NCI-H1105 (cell line): ENCODE results near the gene YAP1.
"Not testable (repeated sequence)": the region's sequence is repeated elsewhere in the genome, so short reads cannot be mapped to it uniquely, and the experiment has no call there.

ENCODE experiments used
- DNase-seq: peaks from one replicate; lab custom pipeline; 2025; lab: John Stamatoyannopoulos, UW

YAP1 gene

DNA sequence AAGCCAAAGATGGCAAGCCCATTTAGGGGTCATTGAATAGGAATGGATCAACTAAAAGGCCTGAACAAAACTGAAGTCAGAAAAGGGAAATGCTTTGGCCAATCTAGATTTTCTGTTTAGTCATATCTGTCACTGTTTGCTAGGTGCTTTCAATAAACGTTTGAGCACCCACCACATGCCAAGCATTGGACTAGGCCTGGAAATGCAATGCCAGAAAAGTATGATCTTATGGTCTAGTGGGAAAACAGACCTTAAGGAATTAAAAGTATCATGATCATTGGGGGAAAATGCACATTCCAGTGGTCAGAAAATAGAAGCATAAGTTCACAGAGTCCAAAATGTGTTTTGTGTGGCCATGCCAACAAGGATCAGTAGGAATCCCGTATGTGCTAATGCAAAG, 130.3 kb downstream of the YAP1 start:
- DNase-seq = no peak

- DNase-seq = no peak
Measured at GRCh38 chr11:102241026-102241425, 130.8 kb downstream of the YAP1 start.

GRCh38 chr11:102243399-102243884, 133.2 kb downstream of the YAP1 start:
- DNase-seq = no peak

DNA sequence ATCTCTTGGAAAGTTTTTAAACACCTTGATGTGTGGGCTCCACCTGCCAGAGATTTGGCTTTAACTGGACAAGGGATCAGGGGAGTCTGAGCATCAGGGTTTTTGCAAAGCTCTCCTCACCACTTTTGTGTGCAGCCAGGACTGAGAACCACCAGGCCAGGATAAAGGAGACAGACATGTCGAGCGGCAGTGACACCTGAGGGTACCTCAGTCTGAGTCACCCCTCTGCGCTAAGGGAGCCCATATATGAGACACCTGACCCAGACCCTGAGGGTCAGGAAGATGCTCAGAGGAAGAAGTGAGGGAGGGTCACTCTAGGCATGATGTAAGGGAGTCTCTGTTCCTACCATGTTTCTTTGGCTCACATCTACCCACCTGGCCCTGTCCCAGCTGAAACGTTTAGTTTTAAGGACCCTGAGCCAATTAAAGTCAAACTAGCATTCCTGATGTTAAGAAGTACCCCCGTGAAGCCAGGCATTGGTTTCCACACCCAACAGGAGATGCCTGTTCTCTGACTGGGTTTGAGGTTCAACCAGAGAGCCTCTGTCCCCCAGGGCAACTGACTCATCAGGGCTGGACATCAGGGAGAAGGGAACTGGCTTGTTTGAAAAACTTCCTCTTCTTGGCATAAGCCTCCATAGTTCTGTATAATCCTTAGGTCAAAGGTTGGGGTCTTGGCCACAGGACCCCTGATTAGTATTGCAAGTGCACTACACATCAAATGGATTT, 134.6 kb downstream of the YAP1 start:
- DNase-seq = no peak

- DNase-seq = no peak
Measured at GRCh38 chr11:102251423-102251822, 141.2 kb downstream of the YAP1 start.

- DNase-seq = no peak
Measured at GRCh38 chr11:102252339-102252891, 142.2 kb downstream of the YAP1 start.

GRCh38 chr11:102253020-102253715, 142.9 kb downstream of the YAP1 start:
- no peak for DNase-seq

GRCh38 chr11:102254047-102254446, 143.8 kb downstream of the YAP1 start:
- no peak for DNase-seq

GRCh38 chr11:102256251-102256650, 146.0 kb downstream of the YAP1 start:
- DNase-seq = no peak

- DNase-seq = no peak
Measured at GRCh38 chr11:102260241-102260640, 150.0 kb downstream of the YAP1 start.

GRCh38 chr11:102263379-102264003, 153.2 kb downstream of the YAP1 start:
- no peak for DNase-seq

DNA sequence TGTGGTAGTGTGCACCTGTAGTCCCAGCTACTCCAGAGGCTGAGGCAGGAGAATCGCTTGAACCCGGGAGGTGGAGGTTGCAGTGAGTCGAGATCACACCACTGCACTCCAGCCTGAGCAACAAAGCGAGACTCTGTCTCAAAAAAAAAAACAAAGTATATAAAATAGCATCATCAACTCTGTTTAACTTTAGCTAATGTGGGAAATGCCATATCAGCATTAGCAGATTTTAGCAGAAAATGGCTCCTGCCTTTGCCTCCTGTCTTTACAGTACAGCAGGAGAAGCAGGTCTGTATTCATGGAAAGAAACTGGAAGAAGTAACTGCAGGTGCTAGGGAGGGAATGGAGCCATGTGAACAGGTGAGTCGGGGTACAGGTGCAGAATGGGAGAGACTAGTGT, 154.5 kb downstream of the YAP1 start:
- DNase-seq = not testable (repeated sequence)

GRCh38 chr11:102266099-102266498, 155.9 kb downstream of the YAP1 start:
- no peak for DNase-seq

DNA sequence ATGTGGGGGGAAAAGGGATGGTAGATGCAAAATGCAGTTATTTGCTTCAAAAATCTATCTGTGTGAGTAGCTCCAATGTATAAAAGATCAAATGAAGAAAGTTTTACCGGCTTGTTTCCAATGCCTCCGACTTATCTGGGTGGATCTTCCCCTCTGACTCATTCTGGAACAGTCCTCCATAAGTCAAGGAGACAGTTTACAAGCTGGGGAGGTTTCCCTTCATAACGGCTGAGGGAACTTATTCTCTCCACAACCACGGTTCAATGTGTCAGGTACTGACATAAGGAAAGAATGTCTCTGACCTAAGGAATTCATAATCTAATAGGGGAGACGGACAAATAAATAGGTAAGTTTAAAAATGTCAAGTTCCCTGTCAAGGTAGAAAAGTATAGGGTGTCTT, 157.4 kb downstream of the YAP1 start:
- no peak for DNase-seq

- peak; percentile 84 for DNase-seq
Measured at GRCh38 chr11:102268083-102268984, 158.1 kb downstream of the YAP1 start.

DNA sequence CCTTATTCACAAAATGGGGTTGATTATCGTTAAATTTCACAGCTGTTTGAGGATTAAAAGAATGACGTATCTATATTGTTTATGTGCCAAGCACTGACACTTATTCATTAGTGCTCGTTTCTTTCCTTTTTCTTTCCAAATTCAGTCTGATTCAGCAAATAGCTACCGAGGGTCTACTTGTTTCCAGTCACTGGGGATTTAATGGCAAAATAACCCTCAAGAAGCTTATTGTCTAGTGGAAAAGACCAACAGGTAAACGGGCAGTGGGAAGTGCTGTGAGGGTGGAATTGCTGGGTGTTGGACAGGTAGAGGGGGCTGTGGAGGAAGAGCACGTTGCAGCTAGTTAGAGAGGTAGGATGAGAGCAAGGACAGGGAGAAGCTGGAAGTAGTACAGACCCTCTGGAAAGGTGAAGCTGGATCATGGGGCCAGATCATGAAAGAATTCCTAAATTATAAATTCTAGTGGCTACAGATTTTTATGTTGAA, 158.8 kb downstream of the YAP1 start:
- DNase-seq = no peak

DNA sequence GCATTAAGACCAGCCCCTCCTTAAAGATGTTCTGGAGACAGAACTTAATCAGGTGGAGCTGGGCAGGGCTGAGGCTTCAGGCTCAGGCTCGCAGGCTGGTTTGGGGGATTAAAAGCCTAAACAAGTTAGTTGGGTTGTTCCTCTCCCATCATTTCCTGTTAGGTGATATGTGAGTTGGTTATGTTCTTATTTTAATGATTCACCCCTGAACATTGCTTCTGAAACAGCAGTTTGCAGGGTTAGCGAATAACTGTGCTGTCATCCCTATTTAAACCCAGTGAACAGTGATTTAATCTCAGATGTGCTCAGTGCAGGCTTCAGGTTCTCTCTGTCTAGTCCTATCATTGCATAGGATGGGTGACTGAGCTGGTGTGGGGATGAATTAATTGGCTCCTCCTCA, 159.7 kb downstream of the YAP1 start:
- no peak for DNase-seq

- DNase-seq = no peak
Measured at GRCh38 chr11:102272047-102272824, 162.0 kb downstream of the YAP1 start.

GRCh38 chr11:102274628-102275027, 164.4 kb downstream of the YAP1 start:
- DNase-seq = no peak

DNA sequence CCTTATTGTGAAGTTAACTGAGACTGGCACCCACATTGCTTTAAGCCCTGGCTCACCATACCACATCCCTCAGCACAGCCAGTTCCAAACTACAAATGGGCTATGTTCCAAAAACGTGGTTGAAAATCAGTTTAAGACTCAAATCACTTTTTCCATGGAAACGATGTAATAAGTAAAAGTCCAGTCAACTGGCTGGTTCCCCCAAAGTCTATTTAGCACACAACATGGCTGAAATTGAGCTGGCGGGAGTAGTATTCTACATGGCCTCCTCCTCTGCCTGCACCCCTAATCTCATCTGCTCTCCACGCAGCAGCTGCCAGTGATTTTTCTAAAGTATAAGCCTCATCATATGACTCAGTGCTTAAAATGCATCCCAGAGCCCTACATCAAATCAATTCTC, 166.1 kb downstream of the YAP1 start:
- DNase-seq = no peak

DNA sequence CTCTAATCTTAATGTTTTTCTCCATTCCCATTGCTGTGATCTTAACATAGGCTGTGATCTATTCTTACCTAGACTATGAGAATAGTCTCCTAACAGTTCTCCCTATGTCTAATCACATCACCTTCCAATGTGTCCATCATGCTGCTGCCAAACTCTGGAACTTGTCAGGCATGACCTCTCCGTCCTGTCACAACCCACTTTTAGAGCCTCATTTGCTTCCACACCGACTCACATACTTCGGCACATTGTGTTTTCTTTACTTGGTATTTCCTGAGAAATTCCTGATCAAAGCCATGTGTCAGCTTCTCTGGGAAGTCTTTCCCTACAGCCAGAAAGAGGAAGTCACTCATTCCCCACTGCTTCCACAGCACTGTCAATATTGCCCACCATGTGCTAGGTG, 166.5 kb downstream of the YAP1 start:
- DNase-seq = no peak
